GM18520 (cell line): ENCODE measurements around the gene CD300LB.
"Not testable (repeated sequence)": the region's sequence is repeated elsewhere in the genome, so short reads cannot be mapped to it uniquely, and the experiment has no call there.

ENCODE experiments used
- ATAC-seq: cut with Tn5 transposase; IDR thresholded peaks from one replicate; pipeline ENCODE4 v1.9.1; 2021; ENCODE audit not compliant: unreplicated experiment

Gene CD300LB

DNA sequence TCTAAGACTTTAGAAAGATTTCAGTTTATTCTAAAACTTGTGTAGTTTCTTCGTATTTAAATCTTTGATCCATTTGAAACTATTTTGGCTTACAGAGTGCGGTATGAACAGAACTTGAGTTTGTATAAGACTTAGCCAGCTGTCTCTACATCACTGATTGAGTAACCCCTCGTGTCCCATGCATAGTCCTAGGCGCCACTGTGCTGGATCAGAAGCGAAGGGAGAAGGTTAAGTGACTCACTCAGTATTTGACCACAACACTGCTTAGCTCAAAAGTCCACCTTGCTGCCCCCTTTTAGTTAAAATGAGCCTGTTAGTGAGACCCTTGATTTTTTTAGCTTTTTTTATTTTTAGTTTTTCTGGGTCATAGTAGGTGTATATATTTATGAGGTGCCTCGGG is 28.4 kb downstream of the CD300LB start:
- no peak for ATAC-seq

DNA sequence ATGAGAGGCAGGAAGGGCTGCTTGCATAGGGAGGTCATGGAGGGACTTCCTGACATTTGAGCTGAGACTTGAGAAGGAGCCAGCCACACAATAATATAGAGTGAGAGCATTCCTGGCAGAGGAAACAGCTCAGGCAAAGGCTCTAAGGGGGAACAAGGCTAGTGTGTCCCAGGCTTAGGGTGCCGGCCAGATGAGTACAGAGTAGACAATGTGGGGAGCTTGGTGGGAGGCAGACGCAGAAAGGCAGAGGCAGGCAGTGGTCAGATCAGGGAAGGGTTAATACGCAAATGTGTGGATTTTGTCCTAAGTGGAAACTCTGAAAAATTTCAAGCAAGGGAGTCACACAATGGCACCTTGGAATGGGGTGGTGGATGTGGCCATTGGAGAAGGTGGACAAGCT is 31.3 kb downstream of the CD300LB start:
- ATAC-seq, result no peak

DNA sequence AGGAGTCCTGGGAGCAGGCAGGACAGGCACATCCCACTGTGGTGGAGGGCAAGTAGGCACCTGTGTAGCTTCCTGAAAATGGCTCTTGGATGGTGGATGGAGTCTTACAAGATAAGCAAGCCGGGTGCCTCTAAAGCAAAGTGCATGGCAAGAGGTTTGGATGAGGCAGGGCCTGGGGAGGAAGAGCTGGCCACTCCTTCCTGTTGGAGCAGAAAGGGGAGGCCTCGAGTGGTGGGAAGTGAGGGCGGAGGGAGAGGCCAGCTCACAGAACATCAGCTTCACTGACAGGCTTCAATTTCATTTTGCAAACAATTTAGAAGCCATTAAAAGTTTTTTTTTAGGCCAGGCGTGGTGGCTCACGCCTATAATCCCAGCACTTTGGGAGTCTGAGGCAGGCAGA is 33.8 kb downstream of the CD300LB start:
- ATAC-seq, result no peak

DNA sequence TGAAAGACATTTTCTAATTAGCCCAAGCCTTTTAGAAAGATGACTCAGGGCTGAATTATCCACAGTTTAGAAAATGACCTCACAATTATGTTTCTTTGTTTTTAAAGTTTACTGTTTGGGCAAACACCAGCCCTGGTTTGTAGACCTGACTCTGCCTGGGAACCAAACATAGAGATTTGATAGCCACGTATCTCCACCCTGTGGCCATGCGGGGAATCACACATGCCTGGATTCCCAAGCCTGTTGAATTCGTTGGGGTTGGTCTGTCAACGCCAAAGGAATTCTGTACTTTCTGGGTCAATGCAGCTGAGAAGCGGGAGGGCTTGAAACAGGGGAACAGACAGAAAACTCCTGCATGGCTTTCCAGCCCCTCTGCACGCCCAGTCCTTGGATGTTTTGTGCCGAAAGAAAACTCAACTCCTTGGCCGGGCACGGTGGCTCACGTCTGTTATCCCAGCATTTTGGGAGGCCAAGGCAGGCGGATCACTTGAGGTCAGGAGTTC is 37.9 kb downstream of the CD300LB start:
- ATAC-seq, result peak; percentile 52

DNA sequence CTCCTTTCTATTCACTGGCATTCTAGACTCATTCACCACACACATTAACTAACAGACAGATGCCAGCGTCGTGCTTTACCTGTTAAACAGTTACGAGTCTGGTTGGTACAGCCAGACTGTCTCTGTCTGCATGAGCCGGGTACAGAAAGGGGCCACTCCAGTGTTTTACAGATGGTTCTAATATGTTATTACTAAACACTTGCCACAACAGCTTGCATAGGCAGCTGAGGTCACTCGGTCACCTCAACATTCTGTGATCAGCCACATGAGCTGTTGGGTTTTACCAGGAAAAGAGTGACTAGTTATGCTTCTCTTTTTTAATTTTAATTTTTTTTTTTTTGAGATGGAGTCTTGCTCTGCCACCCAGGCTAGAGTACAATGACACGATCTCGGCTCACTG is 39.6 kb downstream of the CD300LB start:
- ATAC-seq, result no peak

DNA sequence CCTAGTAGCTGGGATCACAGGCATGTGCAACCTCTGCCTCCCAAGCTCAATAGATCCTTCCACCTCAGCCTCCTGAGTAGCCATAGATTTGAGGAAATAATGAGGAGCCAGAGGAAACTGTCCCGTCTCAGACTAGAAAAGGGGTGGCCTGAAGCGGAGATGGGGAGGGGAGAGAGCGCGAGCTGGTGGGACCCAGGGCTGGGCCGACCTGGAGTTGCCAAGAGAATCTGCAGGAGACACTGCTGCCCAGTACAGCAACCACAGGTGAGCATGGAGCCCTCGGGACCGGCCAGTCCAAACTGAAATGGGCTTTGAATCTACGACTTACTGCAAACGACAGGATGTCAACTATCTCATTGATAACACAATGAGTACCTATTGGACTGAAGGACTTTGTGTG is 40.6 kb downstream of the CD300LB start:
- ATAC-seq, result no peak

DNA sequence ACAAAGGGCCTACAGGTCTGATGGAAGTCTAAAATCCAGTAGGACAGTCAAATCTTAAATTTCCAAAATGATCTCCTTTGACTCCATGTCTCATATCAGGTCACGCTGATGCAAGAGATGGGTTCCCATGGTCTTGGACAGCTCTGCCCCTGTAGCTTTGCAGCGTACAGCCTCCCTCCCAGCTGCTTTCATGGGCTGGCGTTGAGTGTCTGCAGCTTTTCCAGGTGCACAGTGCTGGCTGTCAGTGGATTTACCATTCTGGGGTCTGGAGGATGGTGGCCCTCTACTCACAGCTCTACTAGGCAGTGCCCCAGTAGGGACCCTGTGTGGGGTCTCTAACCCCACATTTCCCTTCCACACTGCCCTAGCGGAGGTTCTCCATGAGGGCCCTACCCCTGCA is 43.0 kb downstream of the CD300LB start:
- ATAC-seq, result not testable (repeated sequence)

DNA sequence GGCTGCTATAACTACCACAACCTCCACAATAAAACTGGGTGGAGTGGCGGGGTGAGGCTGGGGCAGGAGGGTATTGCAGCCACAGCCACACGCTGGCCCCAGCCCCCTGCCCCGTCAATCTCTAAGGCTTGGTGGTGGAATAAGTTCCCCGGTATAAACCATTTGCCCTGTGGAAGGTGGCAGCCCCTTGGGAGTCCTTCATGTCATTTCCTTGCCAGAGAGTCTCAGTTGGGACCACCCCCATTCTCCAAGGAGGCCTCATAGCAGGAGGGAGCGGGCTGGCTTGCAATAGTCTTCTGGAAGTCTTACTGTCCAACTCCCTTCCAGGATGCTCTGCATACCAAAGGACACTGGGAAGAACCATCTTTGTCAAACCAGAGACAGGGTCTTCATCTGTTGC is 45.4 kb downstream of the CD300LB start:
- ATAC-seq, result no peak

DNA sequence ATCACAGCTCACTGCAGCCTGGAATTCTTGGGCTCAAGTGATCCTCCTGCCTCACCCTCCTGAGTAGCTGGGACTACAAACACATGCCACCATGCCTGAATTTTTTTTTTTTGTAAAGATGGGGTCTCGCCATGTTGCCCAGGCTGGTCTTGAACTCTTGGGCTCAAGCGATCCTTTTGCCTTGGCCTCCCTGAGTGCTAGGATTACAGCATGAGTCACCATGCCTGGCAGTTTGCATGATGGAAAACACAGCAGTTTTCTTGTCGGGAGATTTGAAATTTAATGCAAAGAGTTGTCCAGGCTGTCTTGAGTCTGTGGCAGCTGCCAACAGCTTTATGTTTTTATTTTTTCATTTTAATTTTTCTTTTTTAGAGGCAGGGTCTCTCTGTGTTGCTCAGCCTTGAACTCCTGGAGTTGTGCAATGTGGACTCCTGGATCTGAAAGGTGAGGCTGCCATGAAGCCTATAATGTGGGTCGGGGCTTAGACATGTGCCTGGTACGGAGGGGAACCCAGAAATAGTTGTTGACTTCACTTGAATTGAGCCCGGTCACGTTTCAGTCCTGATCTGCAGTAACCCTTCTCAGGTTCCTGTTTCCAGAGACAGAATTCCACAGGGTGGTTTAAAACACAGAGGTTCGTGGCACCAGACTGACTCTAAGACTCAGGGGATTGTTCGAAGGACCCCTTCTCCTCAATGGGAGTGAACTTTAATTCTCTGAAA is 46.1 kb downstream of the CD300LB start:
- no peak for ATAC-seq

DNA sequence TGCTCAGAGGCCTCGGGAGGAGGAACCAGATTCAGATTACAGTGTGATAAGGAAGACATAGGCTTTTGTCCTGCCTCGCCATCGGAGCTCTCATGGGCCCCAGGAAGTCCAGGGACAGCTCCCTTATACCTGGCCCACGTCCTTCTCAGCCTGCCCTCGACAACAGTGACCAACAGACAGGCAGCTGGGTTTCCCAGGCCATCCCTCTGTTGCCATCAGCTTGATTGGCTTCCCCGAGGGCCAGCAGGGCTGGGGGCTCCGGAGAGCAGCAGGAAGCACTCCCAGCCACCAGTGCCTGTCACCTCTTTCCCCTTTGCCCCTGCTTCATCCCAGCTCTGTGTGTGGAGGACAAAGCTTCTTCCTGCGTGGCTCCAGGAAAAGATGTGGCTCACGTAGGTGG is 47.2 kb downstream of the CD300LB start:
- ATAC-seq, result no peak

DNA sequence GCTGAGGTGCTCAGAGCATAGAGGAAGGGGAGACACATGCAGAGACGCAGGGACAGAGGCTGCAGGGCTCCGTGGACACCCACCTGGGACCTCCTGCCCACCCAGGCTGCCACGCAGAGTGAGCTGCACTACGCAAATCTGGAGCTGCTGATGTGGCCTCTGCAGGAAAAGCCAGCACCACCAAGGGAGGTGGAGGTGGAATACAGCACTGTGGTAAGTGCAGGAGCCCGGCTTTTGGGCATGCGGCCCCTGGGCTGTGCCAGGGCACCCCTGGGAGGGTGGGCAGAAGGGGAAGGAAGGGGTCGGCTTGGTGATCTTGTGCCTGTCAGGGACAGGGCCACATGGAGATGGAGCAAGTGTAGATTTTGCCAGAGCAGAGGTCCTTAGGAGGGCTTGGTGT is 49.7 kb downstream of the CD300LB start:
- ATAC-seq, result no peak

DNA sequence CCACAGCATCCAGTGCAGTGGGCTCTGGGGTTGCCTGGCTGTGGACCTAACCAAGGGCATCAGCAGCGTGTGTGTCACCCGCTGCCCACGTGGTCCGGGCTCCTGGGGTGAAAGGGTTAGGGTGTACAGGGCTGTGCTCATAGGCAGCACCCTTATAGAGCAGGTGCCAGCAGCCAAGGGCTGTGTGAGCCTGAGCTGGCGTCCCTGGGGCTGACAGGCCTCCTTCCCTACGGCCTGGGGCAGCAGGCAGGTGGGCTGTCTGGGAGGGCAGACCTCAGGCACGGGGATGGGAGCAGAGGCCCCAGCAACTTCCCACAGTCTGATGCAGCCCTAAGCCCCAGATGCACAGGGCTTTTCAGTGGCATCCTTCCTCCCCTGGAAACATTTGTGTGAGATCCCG is 51.0 kb downstream of the CD300LB start:
- no peak for ATAC-seq

DNA sequence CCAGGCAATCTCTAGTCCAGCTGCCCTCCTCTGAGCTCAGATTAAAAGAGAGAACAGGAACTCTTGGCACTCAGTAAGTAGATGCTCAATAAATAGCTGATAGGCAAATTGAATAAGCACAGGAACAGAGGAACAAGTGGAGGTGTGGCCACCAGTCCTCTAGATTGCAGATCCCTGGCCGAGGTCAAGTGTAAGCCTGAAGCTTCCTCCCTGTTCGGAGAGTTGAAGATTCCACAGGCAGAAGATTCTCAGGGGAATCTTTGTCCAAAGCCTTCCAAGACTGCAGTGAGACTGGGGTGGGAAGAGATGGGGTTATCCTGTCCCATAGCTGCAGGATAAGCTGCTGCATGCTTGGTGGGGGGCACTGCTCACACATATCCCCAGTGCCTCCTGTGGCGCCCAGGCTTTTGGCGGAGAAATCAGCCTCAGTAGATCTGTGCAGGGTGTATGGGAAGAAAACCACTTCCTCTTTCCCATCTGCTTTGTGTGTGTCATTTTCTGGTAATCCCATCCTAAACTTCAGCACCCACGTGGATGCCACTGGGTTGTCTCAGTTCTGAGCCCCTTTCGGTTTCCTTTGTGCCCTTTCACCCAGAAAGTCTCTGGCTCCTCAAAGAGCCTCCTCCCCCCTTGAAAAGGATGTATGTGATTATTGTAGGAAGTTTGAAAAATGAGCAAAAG is 52.7 kb downstream of the CD300LB start:
- ATAC-seq, result no peak

DNA sequence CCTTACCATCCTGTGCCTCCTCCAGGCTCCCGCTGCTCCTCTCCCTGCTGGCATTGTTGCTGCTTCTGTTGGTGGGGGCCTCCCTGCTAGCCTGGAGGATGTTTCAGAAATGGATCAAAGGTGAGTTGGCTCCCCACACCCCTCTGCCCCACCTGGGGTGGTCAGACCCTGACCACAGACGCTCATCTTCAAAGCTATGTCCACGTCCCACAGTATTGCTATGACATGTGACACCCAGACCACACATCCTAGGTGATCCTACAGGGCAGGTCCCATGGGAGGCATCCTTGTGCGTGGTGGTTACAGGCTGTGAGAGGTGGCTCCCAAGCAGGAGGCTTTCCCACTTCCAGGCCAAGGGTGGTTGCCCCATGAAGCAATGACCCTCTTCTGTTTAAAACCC is 53.9 kb downstream of the CD300LB start:
- no peak for ATAC-seq

DNA sequence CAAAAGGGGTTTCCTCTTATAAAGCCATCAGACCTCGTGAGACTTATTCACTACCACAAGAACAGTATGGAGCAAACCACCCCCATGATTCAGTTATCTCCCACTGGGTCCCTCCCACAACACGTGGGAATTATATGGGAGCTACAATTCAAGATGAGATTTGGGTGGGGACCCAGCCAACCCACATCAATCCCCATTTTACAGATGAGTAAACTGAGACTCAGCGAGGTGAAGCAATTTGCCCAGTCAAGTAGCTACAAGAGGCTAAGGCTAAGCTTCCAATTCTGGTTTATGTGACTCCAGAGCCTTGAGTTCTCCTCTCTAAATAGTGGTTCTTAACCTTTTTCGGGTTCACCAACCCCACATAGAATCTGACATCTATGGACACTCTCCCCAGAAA is 56.1 kb downstream of the CD300LB start:
- no peak for ATAC-seq

DNA sequence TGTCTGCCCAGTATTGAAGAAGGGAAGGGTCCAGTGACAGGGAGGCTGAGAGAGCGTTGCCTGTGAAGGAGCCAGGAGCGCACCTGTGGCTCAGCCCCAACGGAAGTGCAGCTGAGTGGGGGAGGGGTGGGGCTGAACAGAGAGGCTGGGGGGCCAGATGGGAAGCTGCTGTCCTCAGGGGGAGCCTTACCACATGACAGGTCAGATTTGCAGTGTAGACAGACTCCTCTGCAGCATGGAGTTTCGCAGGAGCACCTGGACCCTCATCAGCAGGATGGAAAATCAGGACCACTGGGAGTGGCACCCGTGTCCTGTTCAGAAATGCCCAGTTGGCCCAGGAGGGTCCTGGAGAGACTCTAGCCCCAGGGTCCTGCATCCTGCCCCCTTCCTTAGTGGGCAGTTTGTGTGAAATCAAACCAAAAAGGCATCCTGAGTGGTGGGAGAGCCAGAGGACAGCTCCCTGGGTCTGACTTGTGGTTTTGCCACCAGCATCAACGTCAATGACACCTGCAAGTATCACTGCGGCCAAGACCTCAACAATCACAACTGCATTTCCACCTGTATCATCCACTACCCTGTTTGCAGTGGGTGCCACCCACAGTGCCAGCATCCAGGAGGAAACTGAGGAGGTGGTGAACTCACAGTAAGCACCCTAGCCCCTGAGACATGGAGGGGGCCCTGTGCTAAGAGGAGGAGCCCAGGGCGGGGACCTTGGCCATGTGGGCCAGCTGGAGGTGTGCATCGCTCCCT is 57.1 kb downstream of the CD300LB start:
- no peak for ATAC-seq

DNA sequence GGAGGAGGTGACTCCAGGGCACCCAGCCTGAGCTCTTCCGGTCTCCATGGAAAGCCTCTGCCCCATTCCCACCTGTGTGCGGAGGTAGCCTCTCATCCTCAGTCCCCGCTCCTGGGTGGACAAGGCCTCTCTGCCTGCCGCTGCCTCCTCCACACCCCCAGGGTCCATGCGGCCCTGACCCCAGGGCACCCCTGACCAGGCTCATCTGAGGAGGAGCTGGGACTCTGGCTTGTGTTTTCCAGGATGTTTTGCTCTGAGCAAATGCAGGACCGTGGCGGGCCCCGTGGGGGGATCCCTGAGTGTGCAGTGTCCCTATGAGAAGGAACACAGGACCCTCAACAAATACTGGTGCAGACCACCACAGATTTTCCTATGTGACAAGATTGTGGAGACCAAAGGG is 58.0 kb downstream of the CD300LB start:
- ATAC-seq, result no peak

DNA sequence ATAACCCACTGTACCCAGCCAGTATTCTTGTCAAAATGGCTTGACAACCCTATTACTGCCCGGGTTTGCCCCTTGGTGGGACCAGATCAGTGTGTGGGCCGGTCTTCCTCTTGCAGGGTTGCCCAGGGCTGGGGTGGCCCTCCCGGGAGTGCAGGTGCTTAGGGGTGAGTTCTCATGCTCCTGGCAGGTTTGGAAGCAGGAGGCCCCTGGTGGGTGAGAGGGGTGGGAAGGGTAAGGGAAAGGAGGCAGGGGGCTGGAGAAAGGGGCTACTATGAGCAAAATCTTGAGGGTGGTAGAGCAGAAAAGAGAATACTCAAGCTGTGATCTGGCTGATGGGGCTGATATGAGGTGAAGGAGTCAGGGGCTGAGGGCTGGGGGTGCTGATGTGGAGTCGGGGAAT is 58.4 kb downstream of the CD300LB start:
- ATAC-seq, result no peak

DNA sequence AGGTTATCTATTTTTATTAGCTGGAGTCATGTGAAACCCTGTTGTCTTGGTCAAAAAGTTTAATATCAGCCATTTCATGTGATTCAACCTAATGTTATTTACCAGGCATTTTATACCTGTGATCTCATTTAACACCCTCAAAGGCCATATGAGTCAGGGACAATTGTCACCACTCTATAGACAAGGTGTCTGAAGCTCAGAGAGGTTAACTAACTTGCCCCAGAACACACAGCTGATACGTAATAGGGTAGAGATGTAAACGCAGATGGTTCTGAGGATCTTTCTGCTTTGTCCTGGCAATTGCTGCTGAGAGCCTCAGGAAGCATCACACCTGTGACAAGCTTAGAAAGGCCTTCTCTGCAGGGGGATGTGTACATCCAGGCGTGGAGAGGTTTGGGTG is 59.9 kb downstream of the CD300LB start:
- no peak for ATAC-seq
